HG03135 (cell line): ENCODE results near the gene TAS2R60.

Experiments
- ATAC-seq: cut with Tn5 transposase; IDR thresholded peaks from one replicate; pipeline ENCODE4 v1.9.1; 2021; ENCODE audit warnings: mild to moderate bottlenecking, moderate library complexity; ENCODE audit not compliant: unreplicated experiment

TAS2R60 gene

GRCh38 chr7:143437578-143437977, 5.7 kb upstream of the TAS2R60 start:
- peak; percentile 25 for ATAC-seq

- ATAC-seq, result no peak
These were observed 3.4 kb upstream of the TAS2R60 start for GRCh38 chr7:143439866-143440265.

DNA sequence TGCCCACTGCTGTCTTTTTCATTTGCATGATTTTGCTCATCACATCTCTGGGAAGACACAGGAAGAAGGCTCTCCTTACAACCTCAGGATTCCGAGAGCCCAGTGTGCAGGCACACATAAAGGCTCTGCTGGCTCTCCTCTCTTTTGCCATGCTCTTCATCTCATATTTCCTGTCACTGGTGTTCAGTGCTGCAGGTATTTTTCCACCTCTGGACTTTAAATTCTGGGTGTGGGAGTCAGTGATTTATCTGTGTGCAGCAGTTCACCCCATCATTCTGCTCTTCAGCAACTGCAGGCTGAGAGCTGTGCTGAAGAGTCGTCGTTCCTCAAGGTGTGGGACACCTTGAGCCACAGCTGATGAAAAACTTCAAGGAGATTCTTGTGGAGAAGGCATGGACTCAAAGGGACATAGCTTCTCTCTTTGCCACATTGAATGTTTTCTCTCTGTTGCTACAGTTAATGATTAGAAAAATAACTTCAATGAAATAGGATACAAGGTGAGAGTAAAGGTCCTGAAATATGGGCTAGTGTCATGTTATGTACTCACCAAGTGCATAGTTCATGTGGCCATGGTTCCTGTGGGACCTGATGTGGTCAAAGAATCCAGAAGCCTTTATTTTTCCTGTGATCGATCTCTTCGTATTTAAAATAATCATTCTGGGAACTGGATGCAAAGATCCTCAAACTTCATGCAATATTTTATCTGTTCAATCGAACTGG, 970 bp downstream of the TAS2R60 start:
- no peak for ATAC-seq

DNA sequence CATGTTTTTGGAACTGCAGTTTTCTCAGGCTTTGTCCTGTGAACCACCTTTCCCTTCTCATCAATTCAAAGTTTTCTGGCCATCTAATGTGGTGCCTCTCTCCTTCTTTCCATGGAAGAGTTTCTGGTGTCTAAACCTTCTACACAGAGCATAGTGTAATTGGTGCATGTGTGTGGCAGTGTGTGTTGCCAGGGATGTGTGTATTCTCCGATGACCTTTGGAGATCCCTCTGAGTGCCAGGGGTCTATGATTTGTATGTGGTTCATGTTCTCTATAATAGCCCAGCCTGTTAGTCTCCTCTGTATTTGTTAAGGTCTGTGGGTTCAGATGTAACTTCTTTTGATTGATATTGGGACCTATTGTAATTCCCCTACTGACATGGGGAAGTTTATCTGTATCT, 1.5 kb downstream of the TAS2R60 start:
- no peak for ATAC-seq

- no peak for ATAC-seq
These were observed 4.2 kb downstream of the TAS2R60 start for GRCh38 chr7:143447466-143447865.

DNA sequence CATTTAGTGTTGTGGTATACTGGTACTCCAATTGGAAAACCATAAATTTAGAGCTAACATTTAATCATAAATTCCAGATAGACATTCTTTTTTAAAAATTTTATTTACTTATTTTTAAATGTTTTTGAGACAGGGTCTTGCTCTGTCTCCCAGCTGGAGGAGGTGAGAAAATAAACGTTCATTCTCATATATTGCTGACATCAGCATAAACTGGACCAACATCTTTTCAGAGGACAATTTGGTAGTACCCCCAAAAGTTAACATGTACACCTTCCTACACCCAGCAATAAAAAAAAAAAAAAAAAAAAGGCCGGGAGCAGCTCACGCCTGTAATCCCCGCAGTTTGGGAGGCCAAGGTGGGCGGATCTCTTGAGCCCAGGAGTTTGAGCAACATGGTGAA, 5.2 kb downstream of the TAS2R60 start:
- ATAC-seq, result no peak

DNA sequence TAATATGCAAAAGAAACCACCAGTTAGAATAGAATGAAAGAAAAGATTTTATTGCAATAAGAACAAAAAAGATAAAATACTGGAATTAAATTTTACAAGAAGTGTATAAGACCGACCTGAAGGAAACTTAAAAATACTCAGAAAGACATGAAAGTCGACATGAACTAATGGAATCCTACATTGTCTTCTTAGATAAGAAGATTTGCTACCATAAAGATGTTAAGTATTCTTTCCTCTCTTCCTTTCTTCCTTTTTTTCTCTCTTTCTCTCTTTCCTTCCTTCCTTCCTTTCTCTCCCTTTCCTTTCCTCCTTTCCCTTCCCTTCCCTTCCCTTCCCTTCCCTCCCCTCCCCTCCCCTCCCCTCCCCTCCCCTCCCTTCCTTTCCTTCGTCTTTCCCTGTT, 6.5 kb downstream of the TAS2R60 start:
- ATAC-seq, result no peak

DNA sequence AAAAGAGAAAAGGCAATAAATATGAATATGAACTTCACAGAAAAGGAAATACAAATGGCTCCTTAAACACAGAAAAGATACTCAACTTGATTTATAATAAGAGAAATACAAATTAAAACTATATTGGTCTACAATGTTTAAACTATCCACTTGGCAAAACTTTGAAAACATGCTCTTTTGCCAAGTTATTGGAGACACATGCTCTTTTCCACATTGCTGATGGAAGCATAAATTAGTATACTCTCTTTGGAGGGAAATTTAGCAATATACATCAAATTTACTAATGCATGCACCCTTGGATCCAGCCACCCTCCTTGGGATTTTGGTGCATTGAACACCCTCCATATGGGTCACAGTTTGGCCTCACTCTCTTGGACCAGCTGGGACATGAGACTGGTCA, 7.9 kb downstream of the TAS2R60 start:
- ATAC-seq, result no peak

GRCh38 chr7:143451746-143452145, 8.5 kb downstream of the TAS2R60 start:
- ATAC-seq, result no peak

DNA sequence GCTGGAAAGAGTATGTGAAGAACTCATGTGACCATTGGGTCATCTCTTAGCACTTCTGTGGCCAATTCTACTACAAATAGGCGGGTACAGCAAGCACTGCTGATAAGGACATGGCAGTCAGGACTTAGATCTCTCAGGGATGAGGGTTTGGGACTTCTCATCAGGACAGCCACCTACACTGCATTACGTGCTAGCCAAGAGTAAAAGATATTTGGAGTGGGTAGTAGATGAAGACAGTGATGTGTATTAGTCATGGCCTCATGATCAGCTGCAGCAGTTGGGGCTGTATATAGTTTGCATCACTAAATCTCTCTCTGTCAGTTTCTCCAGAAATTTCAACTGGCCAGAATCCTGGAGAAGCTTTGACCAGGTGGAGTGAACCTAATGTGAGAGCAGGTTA, 9.2 kb downstream of the TAS2R60 start:
- no peak for ATAC-seq

DNA sequence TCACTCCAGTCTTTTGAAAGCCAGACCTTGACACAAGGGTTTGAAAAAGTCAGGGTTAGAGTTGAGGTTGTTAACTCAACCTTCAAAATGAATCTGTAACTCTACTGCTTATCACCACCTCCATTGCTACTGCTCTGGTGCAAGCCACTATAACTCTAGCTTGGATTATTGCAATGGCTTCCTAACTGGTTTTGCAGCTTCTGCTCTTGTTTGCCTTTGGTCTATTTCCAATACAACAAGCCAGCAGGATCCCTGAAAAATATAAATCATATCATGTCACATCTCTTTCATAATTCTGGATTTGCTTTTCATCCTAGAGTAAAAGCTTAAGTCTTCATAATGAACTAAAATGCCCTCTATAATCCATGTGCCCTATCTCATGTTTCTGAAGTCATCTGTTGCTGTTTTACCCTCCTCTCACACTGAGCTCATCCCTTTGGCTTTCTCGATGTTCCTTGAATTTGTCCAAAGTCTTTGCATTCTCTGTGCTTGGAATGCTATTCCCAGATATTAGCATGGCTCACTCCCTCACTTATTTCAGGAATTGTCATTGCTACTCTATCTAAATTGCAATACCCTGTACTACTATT, 10.9 kb downstream of the TAS2R60 start:
- ATAC-seq, result no peak

- ATAC-seq, result no peak
These were observed 12.2 kb downstream of the TAS2R60 start for GRCh38 chr7:143455491-143455890.

DNA sequence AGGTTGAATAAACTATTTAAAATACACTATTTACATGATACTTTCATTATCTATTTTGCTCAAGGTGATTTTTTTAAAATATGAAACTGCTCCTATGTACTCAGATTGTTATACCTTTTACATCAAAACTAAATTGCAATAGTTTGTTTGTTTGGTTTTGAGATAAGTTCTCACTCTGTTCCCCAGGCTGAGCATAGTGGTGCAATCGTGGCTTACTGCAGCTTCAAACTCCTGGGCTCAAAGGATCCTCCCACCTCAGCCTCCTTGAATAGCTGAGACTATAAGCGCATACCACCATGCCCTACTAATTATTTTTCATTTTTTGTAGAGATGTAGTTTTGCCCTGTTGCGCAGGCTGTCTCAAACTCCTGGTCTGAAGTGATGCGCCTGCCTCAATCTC, 12.7 kb downstream of the TAS2R60 start:
- no peak for ATAC-seq

DNA sequence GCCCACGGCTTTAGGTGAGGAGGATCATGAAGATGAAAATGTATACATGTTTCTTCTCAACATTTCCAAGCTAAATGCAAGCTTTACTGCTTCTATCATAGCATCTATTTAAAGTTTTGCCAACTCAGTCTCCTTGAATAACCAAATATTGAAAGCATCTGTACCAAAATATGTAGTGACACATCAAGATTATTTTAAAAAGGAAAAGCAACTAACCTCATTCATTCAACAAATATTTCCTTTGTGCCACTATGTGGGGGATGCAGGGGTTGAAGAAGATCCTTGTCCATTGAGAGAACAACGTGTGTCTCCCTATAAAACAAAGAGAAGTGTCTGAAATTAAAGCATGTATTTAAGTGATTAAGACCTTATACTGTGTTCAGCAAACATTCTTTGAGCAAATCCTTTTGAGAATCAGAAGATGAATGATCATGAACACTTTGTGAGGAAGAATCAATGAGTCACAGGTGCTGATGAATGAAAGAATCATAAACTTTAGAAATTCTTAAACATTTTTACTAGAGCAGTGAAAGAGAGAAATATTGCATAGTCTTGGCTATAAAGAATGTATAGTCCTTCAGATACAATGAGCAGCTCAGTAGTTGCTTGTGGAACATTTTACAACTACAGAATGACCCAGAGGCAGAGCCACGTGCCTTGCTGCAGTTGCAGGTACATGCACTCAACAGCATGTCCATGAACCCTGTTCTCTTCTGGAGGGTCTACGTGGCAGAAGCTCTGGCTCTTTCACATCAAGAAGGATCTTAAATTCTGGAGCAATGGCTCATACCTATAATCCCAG, 13.9 kb downstream of the TAS2R60 start:
- no peak for ATAC-seq

GRCh38 chr7:143458263-143458662, 15.0 kb downstream of the TAS2R60 start:
- no peak for ATAC-seq

GRCh38 chr7:143458681-143459080, 15.4 kb downstream of the TAS2R60 start:
- ATAC-seq, result no peak

- ATAC-seq, result no peak
These were observed 16.1 kb downstream of the TAS2R60 start for GRCh38 chr7:143459359-143459758.

DNA sequence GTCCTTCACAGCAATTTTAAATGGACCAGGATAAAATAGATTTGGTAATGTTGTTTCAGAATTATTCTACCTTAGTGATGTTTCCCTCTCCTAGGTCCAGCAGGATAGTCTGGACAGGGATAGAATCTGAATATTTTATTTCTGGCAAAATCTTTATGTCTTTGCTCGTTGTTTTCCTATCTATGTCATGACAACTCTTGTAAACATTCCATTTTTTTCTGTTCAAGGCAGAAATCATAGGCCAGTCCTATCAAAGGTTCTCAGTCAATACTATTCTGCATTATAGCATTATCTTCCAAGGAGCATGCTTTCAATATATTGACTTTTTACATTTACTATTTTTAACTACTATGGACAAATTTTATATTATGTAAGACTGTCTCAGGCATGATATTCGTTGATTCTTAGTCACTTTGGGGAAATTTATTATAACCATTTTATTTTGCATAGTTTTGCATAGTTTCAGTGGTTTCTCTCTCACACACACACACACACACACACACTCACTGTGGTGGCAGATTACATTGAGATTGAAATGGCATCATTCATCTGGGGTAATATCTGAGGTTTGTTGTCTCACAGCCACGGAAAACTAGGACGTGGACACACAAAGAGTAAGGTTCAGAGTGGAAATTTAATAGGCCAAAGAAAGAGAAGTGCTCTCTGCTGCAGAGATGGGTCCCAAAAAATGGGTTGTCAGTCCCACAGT, 17.2 kb downstream of the TAS2R60 start:
- ATAC-seq, result no peak

DNA sequence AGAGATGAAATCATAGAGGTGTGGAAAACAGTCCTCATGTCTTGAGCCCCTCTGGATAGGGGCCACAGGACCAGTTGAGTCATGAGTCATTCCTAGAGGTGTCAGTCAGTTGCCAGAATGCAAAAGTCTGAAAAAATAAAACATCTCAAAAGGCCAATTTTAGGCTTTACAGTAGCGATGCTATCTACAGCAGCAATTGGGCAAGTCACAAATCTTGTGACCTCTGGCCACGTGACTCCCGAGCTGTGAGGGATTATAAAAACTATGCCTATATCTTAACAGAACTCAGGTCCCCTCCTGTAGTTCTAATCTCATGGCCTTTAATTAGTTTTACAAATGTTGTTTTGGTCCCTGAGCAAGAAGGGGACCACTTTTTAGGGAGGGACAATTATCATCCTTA, 18.8 kb downstream of the TAS2R60 start:
- ATAC-seq, result no peak

DNA sequence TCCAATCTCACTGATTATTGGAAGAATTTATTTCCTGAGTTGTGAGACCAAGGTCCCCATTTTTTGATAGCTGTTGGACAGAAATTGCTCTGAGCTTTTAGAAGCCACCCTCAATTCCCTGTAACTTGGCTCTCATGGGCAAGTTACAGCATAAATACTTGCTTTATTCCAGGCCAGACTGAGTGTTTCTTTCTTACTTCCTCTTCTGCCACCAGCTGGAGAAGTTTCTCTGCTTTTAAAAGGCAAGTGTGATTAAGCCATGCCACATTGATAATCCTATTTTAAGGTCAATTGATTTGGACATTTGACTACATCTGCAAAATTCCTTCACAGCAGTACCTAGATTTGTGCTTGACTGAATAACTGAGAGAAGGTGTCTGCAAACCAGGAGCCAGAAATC, 20.3 kb downstream of the TAS2R60 start:
- no peak for ATAC-seq

DNA sequence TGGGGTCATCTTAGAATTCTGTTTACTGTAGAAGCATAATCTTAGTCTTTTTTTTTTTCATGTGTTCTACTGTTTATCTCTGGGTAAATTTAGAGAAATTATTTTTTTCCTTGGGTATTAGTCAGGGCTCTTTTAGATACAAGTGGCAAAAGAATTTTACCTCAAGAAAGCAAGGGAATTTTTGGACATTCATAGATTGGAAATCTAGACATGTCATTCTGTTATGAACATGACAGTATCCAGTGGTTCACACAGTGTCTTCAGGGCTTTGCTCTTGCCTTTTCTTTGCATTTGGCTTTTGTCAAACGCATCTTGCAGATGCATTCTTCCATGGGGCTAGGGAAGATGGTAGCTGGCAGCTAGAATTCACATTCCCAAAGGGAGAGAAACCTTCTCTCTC, 20.7 kb downstream of the TAS2R60 start:
- ATAC-seq, result no peak
